COLO829 (cell line): ENCODE results near the gene VDR.

Experiments
- DNase-seq: peaks from one replicate; pipeline ENCODE4 v3.0.0; 2012; ENCODE audit warnings: low spot score

VDR gene

DNA sequence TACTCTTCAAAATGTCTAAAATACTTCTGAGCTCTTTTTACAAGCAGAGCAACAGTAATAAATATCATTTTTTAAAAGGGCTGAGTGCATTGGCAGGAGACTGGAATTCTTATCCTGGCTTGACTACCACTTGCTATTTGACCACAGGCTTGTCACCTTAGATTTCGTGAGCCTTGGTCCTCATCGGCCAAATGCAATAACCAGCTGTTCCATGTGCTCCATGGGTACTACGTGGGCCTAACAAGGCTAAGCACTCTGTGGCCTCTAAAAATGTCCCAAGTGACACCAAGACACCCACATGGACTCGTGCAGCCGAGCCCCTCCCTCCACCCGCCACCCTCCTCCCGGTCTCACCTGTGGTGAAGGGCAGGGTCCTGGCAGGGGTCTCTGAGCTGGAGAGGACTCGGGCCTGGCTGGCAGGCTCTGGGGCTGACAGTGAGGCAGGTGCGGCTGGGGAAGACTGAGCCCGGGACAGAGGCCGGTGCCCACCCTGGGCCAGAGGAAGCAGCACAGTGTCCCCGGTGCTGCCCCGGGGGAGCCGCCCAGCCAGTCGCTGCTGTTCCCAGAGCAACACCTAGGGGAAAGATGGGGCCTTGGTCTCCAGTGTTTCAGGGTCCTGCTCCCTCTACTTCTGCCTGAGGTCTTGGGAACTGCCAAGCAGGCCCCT lies 111.6 kb downstream of the VDR start:
- no peak for DNase-seq

- no peak for DNase-seq
These were observed 112.9 kb downstream of the VDR start for GRCh38 chr12:47791874-47792273.
